B cell (primary cell): ENCODE data around the gene RNPEPL1. TPM values are rescaled to one million over a fixed set of nuclear protein-coding genes. Genes with fewer than 3 reads are reported as not detected.

ENCODE experiments used
- ATAC-seq: fragments of 200-7000 bp; cut with Tn5 transposase; one replicate; pipeline ENCODE4 v1.10.0; 2021; ENCODE audit warnings: low read depth, mild to moderate bottlenecking, moderate number of reproducible peaks, moderate library complexity
- CTCF ChIA-PET: fragments of 350-600 bp; sonication (Branson Sonifier 250); formaldehyde crosslinking; loops from one replicate; lab custom pipeline; 2021; ENCODE audit warnings: antibody characterized with exemption, inconsistent platforms; lab: Charles Lee
- POLR2A ChIA-PET: fragments of 350-600 bp; sonication (Branson Sonifier 250); formaldehyde crosslinking; loops from one replicate; lab custom pipeline; 2021; ENCODE audit warnings: antibody characterized with exemption; lab: Charles Lee
- DNase-seq: peaks from one replicate; pipeline ENCODE4 v3.0.0; 2013
- H2AFZ ChIP-seq: 2 replicates; pipeline ENCODE4 v1.6.1; 2012; ENCODE audit warnings: mild to moderate bottlenecking, low read depth, low read length; ENCODE audit not compliant: insufficient read depth, poor library complexity, severe bottlenecking
- H3K27ac ChIP-seq, 2 donors: 1 replicate in 1 of 2; 2 replicates in 1 of 2; pipeline ENCODE4 v1.5.1; 2012 to 2013; ENCODE audit warnings: low read length in 2 of 2, mild to moderate bottlenecking in 2 of 2, moderate library complexity in 1 of 2
- H3K27me3 ChIP-seq, 4 experiments: fragments of 200-600 bp in 1 of 4; sonication (generic) in 1 of 4; replicated peaks in 1 of 4; 1 replicate in 2 of 4; 2 replicates in 2 of 4; pipeline versions ENCODE4 v1.6.1 to v1.7.0; 2013 to 2016; ENCODE audit warnings: low read length in 3 of 4, mild to moderate bottlenecking in 2 of 4, mixed read lengths in 1 of 4, moderate library complexity in 1 of 4; ENCODE audit not compliant: insufficient read depth in 4 of 4, control insufficient read depth in 3 of 4; ENCODE audit errors: control extremely low read depth in 1 of 4
- H3K36me3 ChIP-seq, 2 experiments: replicated peaks in 1 of 2; 1 replicate in 1 of 2; 2 replicates in 1 of 2; pipeline versions ENCODE4 v1.6.1 to v1.7.1; 2013; ENCODE audit warnings: low read length in 1 of 2; ENCODE audit not compliant: insufficient read depth in 2 of 2, control insufficient read depth in 1 of 2; ENCODE audit errors: control extremely low read depth in 1 of 2, extremely low read depth in 1 of 2
- H3K4me1 ChIP-seq, 2 donors: fragments of 200-600 bp in 1 of 2; sonication (generic) in 1 of 2; 1 replicate in 1 of 2; 2 replicates in 1 of 2; pipeline versions ENCODE4 v1.5.1 to v1.6.1; 2013 to 2017; ENCODE audit warnings: low read length in 2 of 2; ENCODE audit not compliant: control insufficient read depth in 2 of 2, insufficient read depth in 2 of 2
- H3K4me2 ChIP-seq: replicated peaks from 2 replicates; pipeline ENCODE3; 2012; ENCODE audit warnings: mild to moderate bottlenecking, low read depth, low read length; ENCODE audit not compliant: poor library complexity, severe bottlenecking
- H3K4me3 ChIP-seq, 5 experiments: fragments of 200-600 bp in 1 of 5; sonication (generic) in 1 of 5; 1 replicate in 3 of 5; 2 replicates in 2 of 5; pipeline versions ENCODE4 v1.5.1 to v1.7.0; 2011 to 2016; ENCODE audit warnings: low read length in 4 of 5, mild to moderate bottlenecking in 4 of 5, low read depth in 2 of 5, control low read depth in 1 of 5, moderate library complexity in 1 of 5; ENCODE audit not compliant: insufficient read depth in 1 of 5; ENCODE audit errors: control extremely low read depth in 1 of 5, extremely low read depth in 1 of 5
- H3K79me2 ChIP-seq: fragments of 200-600 bp; sonication (generic); one replicate; pipeline ENCODE4 v1.6.0; 2016; ENCODE audit warnings: low read length; ENCODE audit not compliant: control insufficient read depth, insufficient read depth
- H3K9ac ChIP-seq: fragments of 200-600 bp; sonication (generic); 2 replicates; pipeline ENCODE4 v1.6.1; 2017; ENCODE audit warnings: mild to moderate bottlenecking, low read length, moderate library complexity
- H3K9me3 ChIP-seq, 3 donors: one replicate each; pipeline versions ENCODE4 v1.6.1 to v1.7.1; 2013; ENCODE audit warnings: low read length in 2 of 3; ENCODE audit not compliant: control insufficient read depth in 2 of 3, insufficient read depth in 1 of 3; ENCODE audit errors: control extremely low read depth in 1 of 3
- H4K20me1 ChIP-seq: 2 replicates; pipeline ENCODE4 v1.6.0; 2012; ENCODE audit warnings: mild to moderate bottlenecking, low read length; ENCODE audit not compliant: insufficient read depth, control insufficient read depth, poor library complexity, severe bottlenecking
- H3K27ac Mint-ChIP-seq: one replicate; pipeline ENCODE4 v1.8.0; 2021; ENCODE audit warnings: mixed read lengths
- H3K27me3 Mint-ChIP-seq: one replicate; pipeline ENCODE4 v1.8.0; 2021; ENCODE audit warnings: mixed read lengths
- H3K4me1 Mint-ChIP-seq: one replicate; pipeline ENCODE4 v1.8.0; 2021; ENCODE audit warnings: mixed read lengths
- H3K4me3 Mint-ChIP-seq: one replicate; pipeline ENCODE4 v1.8.0; 2021; ENCODE audit warnings: mixed read lengths
- H3K9me3 Mint-ChIP-seq: one replicate; pipeline ENCODE4 v1.8.0; 2022; ENCODE audit warnings: mixed read lengths; ENCODE audit not compliant: insufficient read depth
- EZH2 ChIP-seq: IDR thresholded peaks from 2 replicates; pipeline ENCODE4 v1.6.1; 2012; ENCODE audit warnings: borderline replicate concordance, low read depth, mild to moderate bottlenecking, moderate library complexity, low read length; ENCODE audit not compliant: insufficient read depth, poor library complexity, severe bottlenecking
- WGBS: methylation state at CpG from one replicate; pipeline ENCODE4 v1.1.5; 2013; ENCODE audit warnings: missing lambda C conversion rate; ENCODE audit not compliant: insufficient coverage; 5-methylcytosine and 5-hydroxymethylcytosine counted together
- intact Hi-C: fragments of 100-400 bp; cut with micrococcal nuclease; formaldehyde crosslinking; loops from one replicate; pipeline ENCODE4 v1.10.0; 2022
- polyA plus RNA-seq: library from polyadenylated mRNA; depleted of rRNA; stranded (reverse); fragments of >200 nt; gene quantifications from 2 replicates; pipeline ENCODE4 v1.2.3, GENCODE V29; 2012
- total RNA-seq, 2 donors: library from RNA; stranded (reverse); fragments of 120-200 nt in 1 of 2; gene quantifications; 1 replicate in 1 of 2; 2 replicates in 1 of 2; pipeline versions ENCODE4 v1.2.3 to v1.2.4, GENCODE V29; 2013 to 2022
- TF ChIP-seq, protein P1 (sequence below): fragments of 200-600 bp; IDR thresholded peaks from one replicate; pipeline ENCODE4 v1.8.0; 2022; ENCODE audit warnings: antibody characterized with exemption, mild to moderate bottlenecking

The RNPEPL1 gene
- total and polyA plus RNA-seq, 2 donors (not counting 1 experiment from before 2014, with no cell fraction given): 103 to 109 TPM

- Histone ChIP-seq H3K4me2 (no peak overlapping the region), H2AFZ (no peak overlapping the region), H3K27me3 (no peaks in the 10 kb centered on the region), H3K9ac (no peak overlapping the region), H4K20me1 (peaks cover 90% of the 10 kb centered on the region), H3K4me3 (no peak overlapping the region), H3K4me1 (peaks cover 0 to 12% of the 10 kb centered on the region in 2 donors), H3K27ac (no peak overlapping the region), H3K9me3 (peaks cover 0 to 5% (median 0%) of the 10 kb centered on the region in 3 donors), H3K36me3 (peaks cover 0 to 48% of the 10 kb centered on the region in 2 experiments), H3K79me2 (peaks cover 62% of the 10 kb centered on the region)
- no peak overlapping the region for H3K27ac Mint-ChIP-seq
- TF ChIP-seq, protein P1, sequence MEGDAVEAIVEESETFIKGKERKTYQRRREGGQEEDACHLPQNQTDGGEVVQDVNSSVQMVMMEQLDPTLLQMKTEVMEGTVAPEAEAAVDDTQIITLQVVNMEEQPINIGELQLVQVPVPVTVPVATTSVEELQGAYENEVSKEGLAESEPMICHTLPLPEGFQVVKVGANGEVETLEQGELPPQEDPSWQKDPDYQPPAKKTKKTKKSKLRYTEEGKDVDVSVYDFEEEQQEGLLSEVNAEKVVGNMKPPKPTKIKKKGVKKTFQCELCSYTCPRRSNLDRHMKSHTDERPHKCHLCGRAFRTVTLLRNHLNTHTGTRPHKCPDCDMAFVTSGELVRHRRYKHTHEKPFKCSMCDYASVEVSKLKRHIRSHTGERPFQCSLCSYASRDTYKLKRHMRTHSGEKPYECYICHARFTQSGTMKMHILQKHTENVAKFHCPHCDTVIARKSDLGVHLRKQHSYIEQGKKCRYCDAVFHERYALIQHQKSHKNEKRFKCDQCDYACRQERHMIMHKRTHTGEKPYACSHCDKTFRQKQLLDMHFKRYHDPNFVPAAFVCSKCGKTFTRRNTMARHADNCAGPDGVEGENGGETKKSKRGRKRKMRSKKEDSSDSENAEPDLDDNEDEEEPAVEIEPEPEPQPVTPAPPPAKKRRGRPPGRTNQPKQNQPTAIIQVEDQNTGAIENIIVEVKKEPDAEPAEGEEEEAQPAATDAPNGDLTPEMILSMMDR: no peak
- TF ChIP-seq EZH2: no peak
- DNase-seq (no peak), ATAC-seq (no peak)
- intact Hi-C loops: no loop called here
- H3K4me1 Mint-ChIP-seq: peaks cover 27% of the 10 kb centered on the region
- no peaks in the 10 kb centered on the region for H3K9me3 Mint-ChIP-seq
- no peaks in the 10 kb centered on the region for H3K27me3 Mint-ChIP-seq
- no peak overlapping the region for H3K4me3 Mint-ChIP-seq
- 96% methylated on average over 7 of the region's 8 CpGs for WGBS
- ChIA-PET POLR2A (interaction anchor here (1.1 kb wide), 1 partner anchor 13 kb away, joined by 4 read pairs; no protein-coding TSS in a partner anchor), CTCF (no interaction called here)
Measured at GRCh38 chr2:240578488-240578887, 10.2 kb downstream of the RNPEPL1 start.

- Histone ChIP-seq H2AFZ (no peak overlapping the region), H3K4me1 (peaks cover under 1 to 19% of the 10 kb centered on the region in 2 donors), H3K4me3 (no peak overlapping the region), H3K4me2 (peak overlapping the region; percentile 12), H3K36me3 (peaks cover 0 to 42% of the 10 kb centered on the region in 2 experiments), H3K79me2 (peaks cover 64% of the 10 kb centered on the region), H3K27ac (no peak overlapping the region), H3K27me3 (no peaks in the 10 kb centered on the region), H3K9ac (no peak overlapping the region), H3K9me3 (peaks cover 0 to 5% (median 0%) of the 10 kb centered on the region in 3 donors), H4K20me1 (peaks cover 92% of the 10 kb centered on the region)
- 98% methylated on average over 10 of the region's 12 CpGs for WGBS
- intact Hi-C loops: no loop called here
- DNase-seq (no peak), ATAC-seq (no peak)
- H3K27ac Mint-ChIP-seq: peak overlapping the region; percentile 70
- CTCF ChIA-PET: interaction anchor here (1.3 to 1.7 kb wide), 3 partner anchors 13 to 65 kb away, joined by 6 to 15 read pairs (median 10); no protein-coding TSS in a partner anchor
- no peak overlapping the region for H3K4me3 Mint-ChIP-seq
- peaks cover 32% of the 10 kb centered on the region for H3K4me1 Mint-ChIP-seq
- no peaks in the 10 kb centered on the region for H3K9me3 Mint-ChIP-seq
- no peak for TF ChIP-seq EZH2
- TF ChIP-seq, protein P1: no peak
- H3K27me3 Mint-ChIP-seq: no peaks in the 10 kb centered on the region
- POLR2A ChIA-PET: interaction anchor here (1.1 kb wide), 1 partner anchor 13 kb away, joined by 4 read pairs; no protein-coding TSS in a partner anchor
Measured at GRCh38 chr2:240579071-240579762, 10.9 kb downstream of the RNPEPL1 start.
